IgD-negative memory B cell (primary cell): Measurements from ENCODE around the gene PPFIBP1. TPM values are rescaled to one million over a fixed set of nuclear protein-coding genes. Genes with fewer than 3 reads are reported as not detected.
"Not testable (repeated sequence)": the region's sequence is repeated elsewhere in the genome, so short reads cannot be mapped to it uniquely, and the experiment has no call there.

Experiments used
- H3K27ac Mint-ChIP-seq, 3 donors: one replicate each; pipeline ENCODE4 v1.8.0; 2020 to 2022; ENCODE audit warnings: mild to moderate bottlenecking in 3 of 3, mixed read lengths in 3 of 3, moderate library complexity in 1 of 3
- H3K27me3 Mint-ChIP-seq: one replicate; pipeline ENCODE4 v1.8.0; 2021; ENCODE audit warnings: mixed read lengths
- H3K36me3 Mint-ChIP-seq: one replicate; pipeline ENCODE4 v1.8.0; 2020; ENCODE audit warnings: mild to moderate bottlenecking, mixed read lengths
- H3K4me1 Mint-ChIP-seq, 3 donors: one replicate each; pipeline ENCODE4 v1.8.0; 2020 to 2022; ENCODE audit warnings: mixed read lengths in 3 of 3, mild to moderate bottlenecking in 1 of 3
- H3K4me3 Mint-ChIP-seq, 4 donors: one replicate each; pipeline ENCODE4 v1.8.0; 2020 to 2022; ENCODE audit warnings: mild to moderate bottlenecking in 4 of 4, mixed read lengths in 4 of 4, moderate library complexity in 3 of 4
- H3K9me3 Mint-ChIP-seq, 3 donors: one replicate each; pipeline ENCODE4 v1.8.0; 2020 to 2021; ENCODE audit warnings: mixed read lengths in 3 of 3, mild to moderate bottlenecking in 1 of 3
- polyA plus RNA-seq: library from polyadenylated mRNA; unstranded; fragments of 300-500 nt; fragmentation: Illumina TruSeq; gene quantifications from one replicate; pipeline ENCODE4 v1.2.3, GENCODE V29; 2021

PPFIBP1 gene
- polyA plus RNA-seq, 1 donor from 2014 or later: 2.2 TPM

DNA sequence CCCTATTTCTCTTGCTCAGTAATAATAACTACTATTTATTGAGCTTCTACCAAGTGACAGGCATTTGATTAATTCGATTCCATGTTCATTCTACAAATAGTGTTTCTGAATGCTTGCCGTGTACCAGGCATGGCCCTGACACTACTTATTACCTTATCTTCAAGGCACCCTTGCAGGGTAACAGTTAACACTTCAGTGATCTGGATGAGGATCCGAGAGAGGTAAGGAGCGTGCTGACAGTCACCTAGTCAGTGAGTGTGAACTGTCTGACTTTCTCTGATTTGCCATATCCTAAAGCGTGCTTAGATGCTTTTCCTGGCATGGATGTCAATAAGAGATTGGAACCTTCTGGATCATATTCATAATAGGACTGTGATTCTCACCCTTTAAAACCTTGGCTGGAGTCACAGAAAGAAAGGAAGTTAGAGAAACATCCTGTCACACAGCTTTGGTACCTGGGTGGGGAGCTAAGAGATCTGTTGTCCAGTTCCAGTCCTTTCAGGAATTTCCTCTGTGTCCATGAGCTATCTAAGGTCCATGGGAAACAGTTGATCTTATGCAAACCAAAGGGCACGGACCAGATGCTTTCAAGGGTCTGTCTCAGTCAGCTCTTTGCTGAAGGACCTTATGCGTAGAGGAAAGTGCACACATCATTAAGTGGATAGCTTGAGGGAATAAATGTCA lies 54.8 kb downstream of the PPFIBP1 start:
- no peaks in the 10 kb centered on the region for H3K9me3 Mint-ChIP-seq
- no peak overlapping the region for H3K4me3 Mint-ChIP-seq
- H3K27me3 Mint-ChIP-seq: peaks cover 5% of the 10 kb centered on the region
- peaks cover 0 to 4% (median 0%) of the 10 kb centered on the region in 3 donors for H3K4me1 Mint-ChIP-seq
- H3K27ac Mint-ChIP-seq: no peak overlapping the region
- H3K36me3 Mint-ChIP-seq: no peaks in the 10 kb centered on the region

DNA sequence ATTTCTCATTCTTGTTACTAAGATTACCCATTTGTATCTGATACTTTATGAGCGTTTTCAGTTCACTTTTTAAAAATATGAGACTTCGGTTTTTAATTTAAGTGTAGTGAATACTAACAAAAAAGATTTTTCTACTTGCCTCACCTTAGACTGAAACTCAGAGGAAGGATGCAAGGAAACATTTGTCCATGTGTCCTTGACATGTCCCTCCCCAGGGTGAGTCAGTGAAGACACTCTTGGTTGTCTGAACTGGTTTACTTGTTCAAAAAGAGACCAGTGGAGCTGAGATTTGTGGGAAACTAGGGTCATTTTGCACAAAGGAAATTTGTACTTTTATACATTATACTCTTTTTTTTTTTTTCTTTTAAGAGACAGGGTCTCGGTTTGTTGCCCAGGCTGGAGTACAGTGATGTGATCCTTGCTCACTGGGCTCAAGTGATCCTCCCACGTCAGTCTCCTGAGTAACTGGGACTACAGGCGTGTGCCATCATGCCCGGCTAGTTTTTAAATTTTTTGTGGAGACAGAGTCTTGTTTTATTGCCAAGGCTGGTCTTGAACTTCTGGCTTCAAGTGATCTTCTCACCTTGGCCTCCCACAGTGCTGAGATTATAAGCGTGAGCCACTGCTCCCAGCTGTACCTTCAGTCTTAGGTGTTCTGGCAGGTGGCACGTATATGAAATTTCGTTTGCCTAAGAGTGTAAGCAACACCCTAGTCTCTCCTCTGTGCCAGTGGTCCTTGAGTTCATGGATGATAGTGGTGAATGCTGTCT lies 56.7 kb downstream of the PPFIBP1 start:
- peaks cover 3% of the 10 kb centered on the region for H3K27me3 Mint-ChIP-seq
- H3K4me1 Mint-ChIP-seq: no peaks in the 10 kb centered on the region
- no peak overlapping the region for H3K27ac Mint-ChIP-seq
- H3K9me3 Mint-ChIP-seq: no peaks in the 10 kb centered on the region
- no peaks in the 10 kb centered on the region for H3K36me3 Mint-ChIP-seq
- H3K4me3 Mint-ChIP-seq: no peak overlapping the region

GRCh38 chr12:27581331-27581671 lies 57.3 kb downstream of the PPFIBP1 start:
- H3K27ac Mint-ChIP-seq, H3K27me3 Mint-ChIP-seq, H3K4me3 Mint-ChIP-seq, H3K4me1 Mint-ChIP-seq, H3K36me3 Mint-ChIP-seq, H3K9me3 Mint-ChIP-seq: not testable (repeated sequence)

DNA sequence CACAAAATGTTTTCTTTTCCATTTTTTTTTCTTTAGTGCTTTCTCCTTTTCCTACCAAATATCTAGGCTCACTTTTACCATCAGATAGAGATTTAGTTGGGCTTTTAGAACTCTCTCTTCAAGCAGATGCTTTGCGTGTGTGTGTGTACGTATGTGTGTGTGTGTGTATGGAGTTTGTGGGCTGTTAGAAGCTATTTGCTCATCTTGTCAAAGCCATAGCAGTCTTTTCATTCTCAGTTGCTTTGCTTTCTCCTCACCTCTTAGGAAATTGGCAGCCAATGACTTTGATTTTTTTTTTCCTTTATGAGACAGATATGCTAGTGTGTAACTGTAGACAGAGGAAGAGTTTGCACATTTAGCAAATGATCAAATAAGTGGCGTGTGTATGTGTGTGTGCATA lies 57.8 kb downstream of the PPFIBP1 start:
- not testable (repeated sequence) for H3K4me3 Mint-ChIP-seq, H3K9me3 Mint-ChIP-seq, H3K27me3 Mint-ChIP-seq, H3K36me3 Mint-ChIP-seq, H3K27ac Mint-ChIP-seq, H3K4me1 Mint-ChIP-seq

- H3K27ac Mint-ChIP-seq, H3K36me3 Mint-ChIP-seq, H3K4me3 Mint-ChIP-seq, H3K9me3 Mint-ChIP-seq, H3K27me3 Mint-ChIP-seq, H3K4me1 Mint-ChIP-seq: not testable (repeated sequence)
Observed at GRCh38 chr12:27582445-27582844, 58.4 kb downstream of the PPFIBP1 start.

DNA sequence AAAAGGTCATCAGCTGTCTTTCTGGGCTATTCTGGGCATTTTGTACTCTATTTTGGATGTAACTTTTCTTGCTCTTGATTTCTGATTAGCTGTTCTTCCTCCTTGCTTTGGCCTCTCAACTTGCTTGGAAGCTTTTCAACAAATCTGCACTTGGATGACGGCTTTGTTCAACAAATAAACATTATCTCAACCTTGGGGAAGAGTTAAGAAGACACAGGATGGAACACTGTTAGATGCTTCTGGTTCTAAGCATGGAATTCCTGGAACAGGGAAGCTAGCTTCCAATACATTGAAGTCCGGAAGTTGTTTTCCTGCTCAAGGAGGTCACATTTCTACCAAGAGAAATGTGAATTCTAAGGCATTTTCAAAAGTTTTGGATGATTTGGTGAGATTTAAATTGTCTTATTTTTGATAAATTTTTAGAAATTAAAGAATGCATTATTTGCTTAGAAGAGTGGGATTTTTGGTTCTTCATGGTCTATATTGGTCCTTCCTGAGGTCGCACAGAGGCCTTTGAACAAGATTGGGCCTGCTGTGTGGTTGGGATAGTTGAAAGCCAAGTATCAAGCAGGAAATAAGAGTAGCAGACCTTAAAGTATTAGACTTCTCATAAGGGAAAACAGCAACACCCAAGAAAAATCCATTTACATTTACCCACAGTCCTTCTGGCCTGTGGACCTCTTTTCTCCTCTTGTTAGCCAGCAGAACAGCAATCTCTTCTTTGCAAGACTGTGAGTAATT lies 59.2 kb downstream of the PPFIBP1 start:
- H3K9me3 Mint-ChIP-seq: no peaks in the 10 kb centered on the region
- peaks cover 0 to 4% (median 4%) of the 10 kb centered on the region in 3 donors for H3K4me1 Mint-ChIP-seq
- no peak overlapping the region for H3K27ac Mint-ChIP-seq
- peaks cover 3% of the 10 kb centered on the region for H3K27me3 Mint-ChIP-seq
- H3K36me3 Mint-ChIP-seq: no peaks in the 10 kb centered on the region
- no peak overlapping the region for H3K4me3 Mint-ChIP-seq

GRCh38 chr12:27583981-27584380 lies 60.0 kb downstream of the PPFIBP1 start:
- no peaks in the 10 kb centered on the region for H3K36me3 Mint-ChIP-seq
- no peaks in the 10 kb centered on the region for H3K27me3 Mint-ChIP-seq
- peaks cover 0 to 6% (median 4%) of the 10 kb centered on the region in 3 donors for H3K4me1 Mint-ChIP-seq
- no peak overlapping the region for H3K27ac Mint-ChIP-seq
- no peaks in the 10 kb centered on the region for H3K9me3 Mint-ChIP-seq
- no peak overlapping the region for H3K4me3 Mint-ChIP-seq

GRCh38 chr12:27585739-27586265 lies 61.8 kb downstream of the PPFIBP1 start:
- no peak overlapping the region for H3K4me3 Mint-ChIP-seq
- H3K9me3 Mint-ChIP-seq: no peaks in the 10 kb centered on the region
- H3K4me1 Mint-ChIP-seq: peaks cover 0 to 6% (median 4%) of the 10 kb centered on the region in 3 donors
- no peaks in the 10 kb centered on the region for H3K36me3 Mint-ChIP-seq
- H3K27me3 Mint-ChIP-seq: no peaks in the 10 kb centered on the region
- H3K27ac Mint-ChIP-seq: no peak overlapping the region

GRCh38 chr12:27588075-27588730 lies 64.2 kb downstream of the PPFIBP1 start:
- not testable (repeated sequence) for H3K9me3 Mint-ChIP-seq, H3K4me1 Mint-ChIP-seq, H3K36me3 Mint-ChIP-seq, H3K27ac Mint-ChIP-seq, H3K27me3 Mint-ChIP-seq
- peak overlapping the region in 2 of 4 donors; percentile 18 to 28 for H3K4me3 Mint-ChIP-seq

DNA sequence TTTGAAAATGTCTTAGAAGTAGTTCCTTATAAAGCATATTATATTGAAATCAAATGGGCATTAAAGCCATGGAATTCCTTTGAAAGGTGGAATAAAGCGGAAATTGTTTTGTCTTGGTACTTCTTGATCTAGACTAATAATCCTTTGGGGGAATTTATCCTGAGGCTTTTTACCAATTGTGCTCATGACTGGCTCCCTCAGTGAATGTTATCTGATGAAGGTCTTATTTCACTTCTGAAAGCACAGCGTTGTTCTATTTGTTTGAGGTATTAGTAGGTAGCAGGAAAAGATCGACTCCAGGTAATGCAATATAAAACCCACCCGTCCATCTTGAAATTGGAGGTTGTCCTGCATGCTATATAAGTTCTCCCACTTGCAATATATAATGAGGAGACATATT lies 64.8 kb downstream of the PPFIBP1 start:
- no peaks in the 10 kb centered on the region for H3K36me3 Mint-ChIP-seq
- no peak overlapping the region for H3K27ac Mint-ChIP-seq
- peaks cover 0 to 6% (median 4%) of the 10 kb centered on the region in 3 donors for H3K4me1 Mint-ChIP-seq
- peaks cover 0 to 1% (median 0%) of the 10 kb centered on the region in 3 donors for H3K9me3 Mint-ChIP-seq
- no peak overlapping the region for H3K4me3 Mint-ChIP-seq
- peaks cover 1% of the 10 kb centered on the region for H3K27me3 Mint-ChIP-seq

GRCh38 chr12:27589419-27589818 lies 65.4 kb downstream of the PPFIBP1 start:
- H3K4me3 Mint-ChIP-seq: no peak overlapping the region
- no peak overlapping the region for H3K27ac Mint-ChIP-seq
- peaks cover 0 to 1% (median 0%) of the 10 kb centered on the region in 3 donors for H3K9me3 Mint-ChIP-seq
- H3K36me3 Mint-ChIP-seq: no peaks in the 10 kb centered on the region
- H3K4me1 Mint-ChIP-seq: peaks cover 0 to 6% (median 4%) of the 10 kb centered on the region in 3 donors
- H3K27me3 Mint-ChIP-seq: peaks cover 1% of the 10 kb centered on the region

DNA sequence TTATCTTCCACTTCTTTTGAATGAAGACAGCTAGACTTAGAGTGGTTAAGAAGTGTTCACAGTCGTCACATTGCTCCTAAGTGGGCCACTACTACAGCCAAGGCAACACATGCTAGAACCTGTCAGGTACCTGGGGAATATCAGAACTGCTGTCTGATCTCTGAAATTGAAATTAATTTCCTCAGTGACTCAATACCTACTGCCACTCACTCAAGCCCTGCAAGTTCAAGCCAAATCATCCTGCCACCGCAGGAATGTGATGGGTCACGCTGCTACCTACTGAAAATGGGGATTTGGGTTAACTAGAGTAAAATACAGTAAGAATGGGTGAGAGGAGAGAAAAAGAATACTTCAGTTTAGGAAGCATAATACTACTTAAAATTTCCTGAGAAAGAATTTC lies 67.7 kb downstream of the PPFIBP1 start:
- not testable (repeated sequence) for H3K9me3 Mint-ChIP-seq, H3K4me1 Mint-ChIP-seq, H3K27me3 Mint-ChIP-seq, H3K4me3 Mint-ChIP-seq, H3K36me3 Mint-ChIP-seq, H3K27ac Mint-ChIP-seq

- peaks cover 3% of the 10 kb centered on the region for H3K27me3 Mint-ChIP-seq
- H3K9me3 Mint-ChIP-seq: peaks cover 0 to 1% (median 0%) of the 10 kb centered on the region in 3 donors
Observed at GRCh38 chr12:27592548-27592947, 68.5 kb downstream of the PPFIBP1 start.

DNA sequence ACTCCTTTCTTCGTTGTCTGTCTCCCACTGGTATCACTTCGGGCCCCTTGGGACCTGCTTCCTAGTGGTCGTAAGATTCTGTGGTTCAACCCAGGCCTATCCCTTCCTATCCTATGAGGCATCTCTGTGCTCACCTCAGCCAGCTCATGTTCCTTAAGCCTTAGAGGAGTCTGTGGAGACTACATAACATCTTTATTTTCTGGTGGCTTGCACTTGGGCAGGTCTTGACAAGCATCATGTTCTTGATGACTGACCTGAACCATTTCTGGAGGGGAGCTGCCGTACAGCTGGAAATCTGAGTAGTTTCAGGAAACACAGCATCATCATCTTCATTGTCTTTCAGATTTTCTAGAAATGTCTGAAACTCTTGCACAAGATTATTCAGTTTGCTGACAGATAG lies 69.3 kb downstream of the PPFIBP1 start:
- Mint-ChIP-seq H3K9me3 (peaks cover 0 to 2% (median 1%) of the 10 kb centered on the region in 3 donors), H3K4me3 (no peak overlapping the region), H3K36me3 (no peaks in the 10 kb centered on the region), H3K27me3 (peaks cover 3% of the 10 kb centered on the region), H3K4me1 (peaks cover 0 to 2% (median 0%) of the 10 kb centered on the region in 3 donors), H3K27ac (no peak overlapping the region)

More at GRCh38 chr12:27592548-27592947, 68.5 kb downstream of the PPFIBP1 start:
- H3K36me3 Mint-ChIP-seq: no peaks in the 10 kb centered on the region
- H3K27ac Mint-ChIP-seq: no peak overlapping the region
- no peak overlapping the region for H3K4me3 Mint-ChIP-seq
- H3K4me1 Mint-ChIP-seq: peaks cover 0 to 6% (median 3%) of the 10 kb centered on the region in 3 donors

- H3K4me1 Mint-ChIP-seq: no peaks in the 10 kb centered on the region
Observed at GRCh38 chr12:27595231-27595642, 71.2 kb downstream of the PPFIBP1 start.

More at GRCh38 chr12:27595231-27595642, 71.2 kb downstream of the PPFIBP1 start:
- peaks cover 0 to 2% (median 1%) of the 10 kb centered on the region in 3 donors for H3K9me3 Mint-ChIP-seq
- H3K27ac Mint-ChIP-seq: no peak overlapping the region
- no peak overlapping the region for H3K4me3 Mint-ChIP-seq
- H3K36me3 Mint-ChIP-seq: no peaks in the 10 kb centered on the region
- H3K27me3 Mint-ChIP-seq: peaks cover 3% of the 10 kb centered on the region
